K562 (cell line): Measurements from ENCODE around the gene NRAP. TPM values are rescaled to one million over a fixed set of nuclear protein-coding genes. Genes with fewer than 3 reads are reported as not detected.

ENCODE experiments used
- ATAC-seq: fragments of 200-7000 bp; cut with Tn5 transposase; 3 replicates; pipeline ENCODE4 v1.9.1; 2020; ENCODE audit warnings: moderate library complexity
- BruUV-seq: library from RNA; stranded (reverse); fragments of 400-500 nt; replicated peaks from 2 replicates; lab custom pipeline; 2021; lab: Mats Ljungman, UMichigan
- CTCF ChIA-PET: fragments of 300-600 bp; formaldehyde crosslinking; extraction: SDS; loops from one replicate; lab custom pipeline; 2021; ENCODE audit warnings: low intra/inter-chr PET ratio; lab: Yijun Ruan, JAX
- POLR2A ChIA-PET: fragments of 300-600, 350-650 bp; sonication (Branson Sonifier 250); formaldehyde crosslinking; extraction: SDS; loops from one replicate; lab custom pipeline; 2021; ENCODE audit warnings: antibody characterized with exemption, inconsistent platforms; lab: Yijun Ruan, JAX
- DNase-seq, 4 experiments: peaks; one replicate each; pipeline versions ENCODE4 v3.0.0 to v3.0.0-alpha.2; 2011 to 2018; ENCODE audit warnings: low spot score in 3 of 4, mixed read lengths in 3 of 4; ENCODE audit errors: extremely low read depth in 1 of 4
- FAIRE-seq: peaks from 2 replicates; lab custom pipeline; 2011; peaks lifted over from hg19 to GRCh38; lab: Jason Lieb, UNC
- H2AFZ ChIP-seq: 2 replicates; pipeline ENCODE4 v1.6.0; 2011; ENCODE audit warnings: low read depth, low read length, control low read depth, inconsistent platforms
- H3K27ac ChIP-seq: fragments of 200-600 bp; 3 replicates; pipeline ENCODE4 v1.8.0; 2011; ENCODE audit warnings: low read depth, mild to moderate bottlenecking, control low read depth, inconsistent platforms, low read length, moderate library complexity, mixed read lengths; ENCODE audit errors: extremely low read depth
- H3K27me3 ChIP-seq, 2 experiments: fragments of 300-600 bp in 1 of 2; 2 replicates in 1 of 2; 3 replicates in 1 of 2; pipeline versions ENCODE4 v1.6.0 to v1.8.0; 2011; ENCODE audit warnings: inconsistent platforms in 2 of 2, low read length in 2 of 2, mild to moderate bottlenecking in 1 of 2, mixed read lengths in 1 of 2, moderate library complexity in 1 of 2; ENCODE audit not compliant: control insufficient read depth in 2 of 2, insufficient read depth in 2 of 2
- H3K36me3 ChIP-seq: fragments of 300-600 bp; 3 replicates; pipeline ENCODE4 v1.8.0; 2011; ENCODE audit warnings: mild to moderate bottlenecking, low read length, inconsistent platforms; ENCODE audit not compliant: control insufficient read depth, insufficient read depth
- H3K4me1 ChIP-seq, 2 experiments: fragments of 200-600 bp in 1 of 2; replicated peaks in 1 of 2; 2 replicates in 1 of 2; 3 replicates in 1 of 2; pipeline versions ENCODE4 v1.5.1 to v1.8.0; 2011; ENCODE audit warnings: inconsistent platforms in 2 of 2, low read length in 2 of 2, mild to moderate bottlenecking in 1 of 2, mixed read lengths in 1 of 2, moderate library complexity in 1 of 2; ENCODE audit not compliant: control insufficient read depth in 2 of 2, insufficient read depth in 2 of 2
- H3K4me2 ChIP-seq: 2 replicates; pipeline ENCODE4 v1.6.1; 2011; ENCODE audit warnings: low read length, control low read depth, inconsistent platforms, mixed read lengths; ENCODE audit not compliant: insufficient read depth
- H3K4me3 ChIP-seq: fragments of 200-600 bp; sonication (generic), shearing (Covaris generic); 2 replicates; pipeline ENCODE4 v1.5.1; 2016; ENCODE audit warnings: control low read depth, inconsistent platforms
- H3K79me2 ChIP-seq: fragments of 200-600 bp; 3 replicates; pipeline ENCODE4 v1.8.0; 2011; ENCODE audit warnings: low read length, inconsistent platforms; ENCODE audit not compliant: control insufficient read depth, insufficient read depth
- H3K9ac ChIP-seq, 2 experiments: 2 replicates each; pipeline versions ENCODE4 v1.6.0 to v1.6.1; 2011; ENCODE audit warnings: low read depth in 2 of 2, low read length in 2 of 2, control low read depth in 1 of 2, inconsistent platforms in 1 of 2, mild to moderate bottlenecking in 1 of 2, mixed read lengths in 1 of 2; ENCODE audit not compliant: insufficient read depth in 1 of 2
- H3K9me1 ChIP-seq: one replicate; pipeline ENCODE4 v1.6.0; 2011; ENCODE audit warnings: inconsistent platforms, mild to moderate bottlenecking, low read length, moderate library complexity; ENCODE audit not compliant: control insufficient read depth, insufficient read depth
- H3K9me3 ChIP-seq: replicated peaks from 2 replicates; pipeline ENCODE4 v1.5.1; 2011; ENCODE audit warnings: low read depth, low read length, inconsistent platforms; ENCODE audit not compliant: control insufficient read depth, insufficient read depth
- H4K20me1 ChIP-seq: replicated peaks from 2 replicates; pipeline ENCODE4 v1.6.1; 2011; ENCODE audit warnings: low read length, inconsistent platforms, mixed read lengths; ENCODE audit not compliant: control insufficient read depth, insufficient read depth
- E2F1 ChIP-seq: sonication (generic); formaldehyde crosslinking; IDR thresholded peaks from 2 replicates; pipeline ENCODE4 v1.8.1; 2023; ENCODE audit warnings: mild to moderate bottlenecking, missing genetic modification reagents, moderate library complexity
- HBP1 ChIP-seq: fragments of 450-650 bp; formaldehyde crosslinking; IDR thresholded peaks from 2 replicates; pipeline ENCODE4 v1.4.0; 2022; ENCODE audit warnings: missing genetic modification characterization
- HCFC1 ChIP-seq: IDR thresholded peaks from 2 replicates; pipeline ENCODE4 v1.6.1; 2012; ENCODE audit warnings: low read depth, low read length, improper control_type of control experiment
- KDM1A ChIP-seq, 2 experiments: fragments of 450-650 bp; IDR thresholded peaks; 2 replicates each; pipeline ENCODE4 v1.6.1; 2016; ENCODE audit warnings: mild to moderate bottlenecking in 2 of 2
- MITF ChIP-seq: IDR thresholded peaks from 2 replicates; pipeline ENCODE4 v1.6.1; 2014; ENCODE audit warnings: antibody characterized with exemption
- MYBL2 ChIP-seq, 2 experiments: fragments of 450-650 bp in 1 of 2; sonication (generic) in 1 of 2; formaldehyde crosslinking in 1 of 2; IDR thresholded peaks; 2 replicates each; pipeline versions ENCODE4 v1.6.1 to v1.8.1; 2017 to 2022; ENCODE audit warnings: borderline replicate concordance in 1 of 2, inconsistent platforms in 1 of 2, low read depth in 1 of 2, mild to moderate bottlenecking in 1 of 2, missing genetic modification reagents in 1 of 2, moderate library complexity in 1 of 2
- NR1H2 ChIP-seq: sonication (generic); formaldehyde crosslinking; IDR thresholded peaks from 2 replicates; pipeline ENCODE4 v1.4.0; 2020; ENCODE audit warnings: mild to moderate bottlenecking, missing genetic modification reagents
- RBM22 ChIP-seq: fragments of 200-400 bp; formaldehyde crosslinking; IDR thresholded peaks from 2 replicates; pipeline ENCODE4 v1.6.1; 2018; ENCODE audit warnings: low read length, low read depth; ENCODE audit not compliant: poor library complexity, severe bottlenecking
- RBM39 ChIP-seq: fragments of 200-400 bp; formaldehyde crosslinking; optimal IDR thresholded peaks from 2 replicates; pipeline ENCODE3; 2018; ENCODE audit warnings: low read depth, low read length
- SAFB ChIP-seq: fragments of 200-400 bp; formaldehyde crosslinking; IDR thresholded peaks from 2 replicates; pipeline ENCODE4 v1.6.1; 2017; ENCODE audit warnings: low read depth, low read length, borderline replicate concordance
- U2AF1 ChIP-seq: fragments of 200-400 bp; formaldehyde crosslinking; optimal IDR thresholded peaks from 2 replicates; pipeline ENCODE3; 2017; ENCODE audit warnings: mild to moderate bottlenecking, low read depth, low read length, moderate library complexity
- U2AF2 ChIP-seq: fragments of 200-400 bp; formaldehyde crosslinking; optimal IDR thresholded peaks from 2 replicates; pipeline ENCODE3; 2017; ENCODE audit warnings: low read depth, mild to moderate bottlenecking, low read length
- ZNF395 ChIP-seq: fragments of 200-800 bp; sonication (Bioruptor generic); IDR thresholded peaks from 2 replicates; pipeline ENCODE4 v1.6.1; 2017; ENCODE audit warnings: missing genetic modification characterization, missing compliant biosample characterization
- WGBS: fragments of 100-300 bp; shearing (Covaris generic); methylation state at CpG from one replicate; pipeline ENCODE4 v1.1.6; 2016; ENCODE audit warnings: low coverage, mixed read lengths; ENCODE audit not compliant: insufficient coverage; ENCODE audit errors: missing lambda C conversion rate; 5-methylcytosine and 5-hydroxymethylcytosine counted together
- in situ Hi-C: fragments of 300-500 bp; cut with MboI; formaldehyde crosslinking; loops from 4 replicates; pipeline ENCODE4 v1.15.0; 2018; ENCODE audit warnings: inconsistent platforms, mixed read lengths
- intact Hi-C: fragments of 100-400 bp; cut with micrococcal nuclease; formaldehyde crosslinking; loops from 2 replicates; pipeline ENCODE4 v1.14.2; 2022
- polyA plus RNA-seq, 8 experiments: library from polyadenylated mRNA; depleted of rRNA in 4 of 8; stranded (reverse) in 5 of 8; unstranded in 3 of 8; fragments of >200 nt; fragmentation: Nextera tagmentation in 2 of 8; fragmentation: Illumina TruSeq in 1 of 8; extraction: Ambion mirVana in 2 of 8; extraction: Trizol in 1 of 8; gene quantifications; 2 replicates each; pipeline versions ENCODE4 v1.2.1 to v1.2.3, GENCODE V29; 2011 to 2014; ENCODE audit warnings: inconsistent platforms in 1 of 8, missing spikeins in 1 of 8
- total RNA-seq, 7 experiments: library from RNA; depleted of rRNA in 6 of 7; stranded (reverse); fragments of >200 nt in 6 of 7; fragmentation: Illumina TruSeq in 2 of 7; extraction: Trizol in 2 of 7; gene quantifications; 2 replicates each; pipeline versions ENCODE4 v1.2.1 to v1.2.3, GENCODE V29; 2011 to 2021; ENCODE audit warnings: low replicate concordance in 1 of 7
- TF ChIP-seq, protein P1 (sequence below): fragments of 450-650 bp; IDR thresholded peaks from one replicate; pipeline ENCODE4 v1.6.1; 2018; ENCODE audit warnings: mild to moderate bottlenecking, moderate library complexity; ENCODE audit not compliant: partially characterized antibody

NRAP gene
- total and polyA plus RNA-seq, 9 of the 15 experiments (the other 6 are each of a cell fraction or from before 2014, with no cell fraction given): not detected

DNA sequence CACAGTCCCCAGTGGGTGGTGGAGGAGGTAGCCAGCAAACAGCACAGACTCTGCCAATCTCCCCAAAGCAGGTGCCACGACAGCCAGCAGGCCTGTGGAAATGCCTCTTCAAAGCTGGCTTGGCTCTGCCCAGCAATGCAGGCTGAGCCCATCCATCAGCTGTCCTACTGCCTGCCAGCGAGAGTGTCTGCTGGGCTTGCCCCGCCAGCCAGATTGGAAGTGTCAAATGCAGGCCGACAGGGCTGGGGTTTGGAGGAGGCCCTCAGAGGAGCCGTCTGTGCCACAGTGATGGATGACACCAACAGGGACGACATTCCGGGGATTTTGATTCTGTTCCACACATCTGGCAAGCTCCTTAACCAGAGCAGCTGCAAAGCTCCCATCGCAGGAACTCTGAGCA is 94.3 kb downstream of the NRAP start (continued):
- TF ChIP-seq MITF (no peak), U2AF1 (no peak)
- TF ChIP-seq, protein P1, sequence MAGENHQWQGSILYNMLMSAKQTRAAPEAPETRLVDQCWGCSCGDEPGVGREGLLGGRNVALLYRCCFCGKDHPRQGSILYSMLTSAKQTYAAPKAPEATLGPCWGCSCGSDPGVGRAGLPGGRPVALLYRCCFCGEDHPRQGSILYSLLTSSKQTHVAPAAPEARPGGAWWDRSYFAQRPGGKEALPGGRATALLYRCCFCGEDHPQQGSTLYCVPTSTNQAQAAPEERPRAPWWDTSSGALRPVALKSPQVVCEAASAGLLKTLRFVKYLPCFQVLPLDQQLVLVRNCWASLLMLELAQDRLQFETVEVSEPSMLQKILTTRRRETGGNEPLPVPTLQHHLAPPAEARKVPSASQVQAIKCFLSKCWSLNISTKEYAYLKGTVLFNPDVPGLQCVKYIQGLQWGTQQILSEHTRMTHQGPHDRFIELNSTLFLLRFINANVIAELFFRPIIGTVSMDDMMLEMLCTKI: no peak

DNA sequence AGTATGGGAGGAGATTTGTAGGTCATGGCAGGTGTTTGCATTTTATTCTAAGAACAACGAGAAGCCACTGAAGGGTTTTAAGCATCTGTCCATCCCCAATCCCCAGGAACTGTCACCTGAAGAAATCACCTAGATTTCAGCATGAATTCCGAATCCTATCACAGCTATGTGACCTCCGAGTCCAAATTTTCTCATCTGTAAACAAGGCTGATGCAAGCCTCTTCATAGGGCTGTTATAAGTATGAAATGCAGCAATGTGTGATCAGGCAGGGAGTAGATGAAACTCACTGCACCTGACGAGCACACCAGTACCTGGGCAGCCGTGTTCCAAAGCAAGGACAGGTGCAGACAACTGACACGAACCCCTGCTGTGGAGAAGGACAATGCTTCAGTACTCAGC is 97.0 kb downstream of the NRAP start:
- 0% methylated on average over 5 of the region's 6 CpGs for WGBS
- ATAC-seq: no peak
- no peak overlapping the region for H2AFZ ChIP-seq
- intact Hi-C loops (loop anchor here (10.0 kb wide), 1 partner anchor 182 kb away; no protein-coding TSS in a partner anchor), in situ Hi-C loops (no loop called here)
- no peaks in the 10 kb centered on the region for H3K9me3 ChIP-seq
- POLR2A ChIA-PET: no interaction called here
- no peaks in the 10 kb centered on the region for H3K36me3 ChIP-seq
- CTCF ChIA-PET: no interaction called here
- no peak for DNase-seq
- no peak overlapping the region for H3K4me2 ChIP-seq
- no peak overlapping the region for H3K4me3 ChIP-seq
- BruUV-seq: no TSS peak
- no peaks in the 10 kb centered on the region for H3K9me1 ChIP-seq
- no peak overlapping the region for H3K27ac ChIP-seq
- peaks cover 0 to 27% of the 10 kb centered on the region in 2 experiments; a peak in 2 of 5 replicates for H3K27me3 ChIP-seq
- no peaks in the 10 kb centered on the region for H3K79me2 ChIP-seq
- H4K20me1 ChIP-seq: no peaks in the 10 kb centered on the region
- peaks cover 3 to 6% of the 10 kb centered on the region in 2 experiments; a peak in 3 of 5 replicates for H3K4me1 ChIP-seq
- no peak for FAIRE-seq
- no peak overlapping the region for H3K9ac ChIP-seq
- TF ChIP-seq SAFB: no peak
- no peak for TF ChIP-seq RBM39
- TF ChIP-seq HBP1: no peak
- TF ChIP-seq E2F1 (CRISPR knock-in tag): no peak
- TF ChIP-seq ZNF395 (CRISPR knock-in tag): no peak
- TF ChIP-seq KDM1A (IDR thresholded peaks at IDR 0.05): no peak
- TF ChIP-seq MYBL2 (IDR thresholded peaks at IDR 0.05; ENCODE audit: low read depth): no peak
- no peak for TF ChIP-seq MYBL2 (CRISPR knock-in tag; IDR thresholded peaks at IDR 0.05; ENCODE audit: borderline replicate concordance)
- TF ChIP-seq HCFC1: no peak
- no peak for TF ChIP-seq NR1H2
- TF ChIP-seq U2AF2: no peak
- no peak for TF ChIP-seq RBM22
